GM18498 (cell line): ENCODE data around the gene SCAI.

Source experiments
- ATAC-seq: cut with Tn5 transposase; IDR thresholded peaks from one replicate; pipeline ENCODE4 v1.9.1; 2021; ENCODE audit warnings: mild to moderate bottlenecking, moderate library complexity; ENCODE audit not compliant: unreplicated experiment

SCAI gene

DNA sequence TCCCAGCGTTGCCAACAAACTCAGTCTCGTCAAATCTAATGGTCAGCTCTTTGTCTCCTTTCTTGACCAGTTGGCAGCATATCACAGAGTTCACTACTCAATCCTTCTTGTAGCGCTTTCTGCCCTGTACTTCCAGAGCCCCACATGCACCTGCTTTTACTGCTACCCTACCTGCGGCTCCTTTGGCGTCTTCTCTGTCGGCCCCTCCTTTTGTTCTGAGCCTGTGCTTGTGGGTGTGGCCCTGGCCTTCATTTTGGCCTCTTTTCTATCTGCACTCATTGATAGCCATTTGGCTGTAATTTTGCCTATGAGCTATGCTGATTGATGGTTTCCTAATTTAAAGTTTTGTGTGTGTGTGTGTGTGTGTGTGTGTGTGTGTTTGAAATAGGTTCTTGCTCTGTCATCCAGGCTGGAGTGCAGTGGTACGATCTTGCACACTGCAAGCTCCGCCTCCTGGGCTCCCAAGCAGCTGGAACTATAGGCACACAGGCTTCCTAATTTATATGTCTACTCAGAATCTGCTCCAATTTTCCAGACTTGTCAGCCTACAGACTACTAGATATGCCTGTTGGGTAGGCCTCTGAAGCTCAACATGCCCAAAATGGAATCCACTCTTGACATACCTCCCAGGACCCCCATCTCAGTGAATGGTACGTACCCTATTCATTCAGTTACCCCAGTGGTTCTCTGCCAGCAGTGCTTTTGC is 249.1 kb downstream of the SCAI start:
- no peak for ATAC-seq
